ENCODE measurements around the gene CDK11B.
A peak's percentile ranks its signal among the peaks of the same experiment; 100 is the strongest.

DNA sequence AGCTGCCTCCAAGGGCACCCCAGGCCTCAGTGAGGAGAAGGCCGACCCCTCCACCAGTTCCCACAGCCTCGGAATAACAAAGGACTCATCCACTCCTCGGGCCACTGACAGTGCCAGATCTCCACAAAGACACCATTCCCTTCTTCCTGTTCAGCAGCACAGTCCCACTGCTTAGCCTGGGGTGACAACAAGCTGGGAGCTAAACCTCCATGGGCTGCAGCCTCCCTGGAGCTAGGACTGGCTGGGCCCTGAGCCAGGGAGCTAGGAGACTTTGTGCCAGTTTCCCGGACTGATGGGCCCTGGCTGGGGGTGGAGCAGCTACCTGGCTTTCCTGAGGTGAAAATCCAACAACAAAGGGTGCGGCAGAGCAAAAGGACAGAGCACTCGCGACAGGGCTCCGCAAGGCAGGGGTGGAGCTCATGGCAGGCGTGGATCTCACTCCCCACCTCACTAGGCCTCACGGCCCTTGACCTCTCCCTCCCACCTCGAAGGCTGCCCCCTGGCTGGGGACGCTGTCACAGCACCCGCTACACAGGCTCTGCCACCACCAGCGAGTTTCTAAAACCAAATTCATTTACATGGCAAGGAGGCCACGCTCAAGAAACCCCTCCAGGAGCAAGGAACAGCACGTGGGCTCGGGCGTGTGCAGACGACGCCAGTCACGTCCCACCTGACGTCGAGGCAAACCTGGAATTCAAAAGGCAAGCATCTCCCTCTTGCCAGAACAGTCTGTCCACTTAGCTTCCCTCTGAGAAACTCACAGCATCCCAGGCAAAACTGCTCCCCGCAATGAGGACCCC, 20.0 kb upstream of the CDK11B start:
- TF ChIP-seq CTCF (IDR thresholded peaks at IDR 0.05; ENCODE audit: insufficient read depth, low read depth, low read length) (peak; percentile 19), EZH2 (IDR thresholded peaks at IDR 0.05; ENCODE audit: insufficient read depth, low read length) (no peak)
